NT2/D1 (cell line): Measurements from ENCODE around the gene PKD2.

Experiments
- SUZ12 ChIP-seq: IDR thresholded peaks from 2 replicates; pipeline ENCODE4 v1.6.1; 2011; ENCODE audit not compliant: insufficient read length, insufficient read depth; ENCODE audit errors: extremely low read depth
- YY1 ChIP-seq: IDR thresholded peaks from 2 replicates; pipeline ENCODE4 v1.6.1; 2011; ENCODE audit not compliant: insufficient read length, insufficient read depth
- ZNF274 ChIP-seq: IDR thresholded peaks from 2 replicates; pipeline ENCODE4 v1.6.1; 2011; ENCODE audit warnings: mild to moderate bottlenecking, low read depth, low read length

DNA sequence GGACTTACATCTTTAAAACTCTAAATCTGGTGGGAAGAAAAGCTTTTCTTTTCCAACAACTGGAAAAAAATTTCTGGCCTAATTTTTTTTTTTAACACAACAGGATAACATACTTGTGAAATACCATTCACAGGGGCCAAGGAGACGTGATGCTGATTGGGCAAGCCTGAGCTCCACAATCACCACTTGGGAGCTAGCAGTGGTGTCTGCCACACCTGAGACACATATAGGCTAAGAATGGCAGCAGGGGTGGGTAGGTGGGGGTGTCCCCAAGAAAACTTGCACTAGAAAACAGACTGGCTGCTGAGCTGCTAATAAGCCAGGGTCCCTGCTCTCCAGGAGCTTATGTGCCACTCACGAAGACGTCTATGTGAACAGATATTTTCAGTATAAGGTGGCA is 5.6 kb upstream of the PKD2 start:
- no peak for TF ChIP-seq YY1
- TF ChIP-seq ZNF274 = no peak
- no peak for TF ChIP-seq SUZ12
